HFF-Myc (cell line): ENCODE results near the gene OR2AG2.

Source experiments
- DNase-seq: peaks from one replicate; pipeline ENCODE4 v3.0.0-alpha.2; 2011; ENCODE audit warnings: low read depth; ENCODE audit errors: extremely low read depth
- H3K4me3 ChIP-seq: replicated peaks from 2 replicates; pipeline ENCODE4 v1.5.1; 2011; ENCODE audit warnings: low read depth, mild to moderate bottlenecking, control low read depth, low read length
- TF ChIP-seq, protein P1 (sequence below): IDR thresholded peaks from 2 replicates; pipeline ENCODE4 v1.5.1; 2012; ENCODE audit warnings: mild to moderate bottlenecking, low read depth, low read length, control low read depth; ENCODE audit errors: missing control alignments

OR2AG2 gene

DNA sequence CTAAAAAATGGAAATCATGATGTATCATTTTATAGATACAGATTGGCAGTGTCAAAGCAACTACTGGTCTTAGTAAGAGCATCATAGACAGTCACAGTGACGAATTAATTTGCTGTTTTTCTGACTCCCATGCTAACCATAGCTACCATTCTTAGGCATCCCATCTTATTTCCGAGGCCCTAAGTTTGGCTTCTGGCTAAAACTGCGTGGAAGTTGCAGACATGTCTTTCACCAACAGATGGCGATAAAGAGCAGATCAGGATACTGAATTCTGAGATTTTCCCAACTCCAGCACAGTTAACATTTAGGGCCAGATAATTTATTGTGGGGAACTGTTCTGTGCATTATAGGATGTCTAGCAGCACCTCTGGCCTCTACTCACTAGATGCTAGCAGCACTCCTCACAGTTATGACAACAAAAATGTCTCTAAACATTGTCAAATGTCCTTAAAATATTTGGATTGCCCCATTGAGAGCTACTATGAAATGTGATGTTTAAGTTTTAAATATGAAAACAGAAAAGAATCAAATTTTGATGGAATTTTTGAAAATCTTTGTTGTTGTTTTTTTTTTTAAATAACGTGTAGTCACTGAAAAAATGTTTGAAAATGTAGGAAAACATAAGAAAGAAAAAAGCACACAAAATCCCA, 16.3 kb downstream of the OR2AG2 start:
- DNase-seq: peak; percentile 24
- H3K4me3 ChIP-seq: no peak overlapping the region

DNA sequence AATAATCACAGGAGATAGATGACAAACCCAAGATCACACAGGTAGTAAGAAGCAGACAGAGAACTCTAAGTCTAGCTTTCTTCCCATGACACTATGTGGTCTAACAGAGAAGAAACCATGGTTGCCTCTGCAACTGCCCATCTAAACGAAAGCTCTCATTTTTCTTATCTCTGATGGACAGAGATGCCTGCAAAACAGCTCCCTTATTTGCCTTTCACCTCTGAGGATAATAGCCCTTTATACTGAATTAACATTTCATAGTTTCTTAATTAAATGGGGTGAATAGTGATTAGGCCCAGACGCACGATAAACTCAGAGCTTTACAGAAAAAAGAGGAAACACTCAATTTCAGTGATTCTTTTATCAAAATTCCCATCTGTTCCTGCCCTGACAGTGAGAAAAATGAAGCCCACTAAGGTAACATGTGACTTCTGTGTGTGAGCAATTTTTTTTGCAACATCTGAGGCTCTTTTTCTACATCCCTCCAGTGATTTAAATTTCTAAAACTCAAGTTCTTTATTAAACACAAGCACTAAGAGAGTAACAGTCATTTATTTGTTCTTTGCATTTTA, 24.6 kb downstream of the OR2AG2 start:
- no peak overlapping the region for H3K4me3 ChIP-seq
- TF ChIP-seq, protein P1, sequence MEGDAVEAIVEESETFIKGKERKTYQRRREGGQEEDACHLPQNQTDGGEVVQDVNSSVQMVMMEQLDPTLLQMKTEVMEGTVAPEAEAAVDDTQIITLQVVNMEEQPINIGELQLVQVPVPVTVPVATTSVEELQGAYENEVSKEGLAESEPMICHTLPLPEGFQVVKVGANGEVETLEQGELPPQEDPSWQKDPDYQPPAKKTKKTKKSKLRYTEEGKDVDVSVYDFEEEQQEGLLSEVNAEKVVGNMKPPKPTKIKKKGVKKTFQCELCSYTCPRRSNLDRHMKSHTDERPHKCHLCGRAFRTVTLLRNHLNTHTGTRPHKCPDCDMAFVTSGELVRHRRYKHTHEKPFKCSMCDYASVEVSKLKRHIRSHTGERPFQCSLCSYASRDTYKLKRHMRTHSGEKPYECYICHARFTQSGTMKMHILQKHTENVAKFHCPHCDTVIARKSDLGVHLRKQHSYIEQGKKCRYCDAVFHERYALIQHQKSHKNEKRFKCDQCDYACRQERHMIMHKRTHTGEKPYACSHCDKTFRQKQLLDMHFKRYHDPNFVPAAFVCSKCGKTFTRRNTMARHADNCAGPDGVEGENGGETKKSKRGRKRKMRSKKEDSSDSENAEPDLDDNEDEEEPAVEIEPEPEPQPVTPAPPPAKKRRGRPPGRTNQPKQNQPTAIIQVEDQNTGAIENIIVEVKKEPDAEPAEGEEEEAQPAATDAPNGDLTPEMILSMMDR: no peak
- DNase-seq: no peak

More for the DNA sequence above, 16.3 kb downstream of the OR2AG2 start:
- TF ChIP-seq, protein P1: peak; percentile 93

DNA sequence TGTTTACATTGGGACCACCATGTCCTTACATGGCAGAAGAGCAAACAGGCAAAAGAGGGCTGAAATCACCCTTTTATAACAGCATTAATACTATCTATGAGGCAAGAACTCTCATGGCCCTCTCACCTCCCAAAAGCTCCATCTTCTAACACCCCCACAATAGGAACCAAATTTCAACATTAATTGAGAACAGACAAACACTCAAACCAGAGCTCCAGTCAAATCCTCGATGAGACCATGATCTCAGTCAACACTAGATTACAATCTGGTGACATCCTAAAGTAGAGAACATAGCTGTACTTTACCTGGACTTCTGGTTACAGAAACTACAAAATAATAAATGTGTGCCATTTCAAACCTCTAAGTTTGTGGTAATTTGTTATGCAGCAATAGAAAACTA, 25.1 kb downstream of the OR2AG2 start:
- no peak overlapping the region for H3K4me3 ChIP-seq
- DNase-seq: no peak
- TF ChIP-seq, protein P1: no peak

DNA sequence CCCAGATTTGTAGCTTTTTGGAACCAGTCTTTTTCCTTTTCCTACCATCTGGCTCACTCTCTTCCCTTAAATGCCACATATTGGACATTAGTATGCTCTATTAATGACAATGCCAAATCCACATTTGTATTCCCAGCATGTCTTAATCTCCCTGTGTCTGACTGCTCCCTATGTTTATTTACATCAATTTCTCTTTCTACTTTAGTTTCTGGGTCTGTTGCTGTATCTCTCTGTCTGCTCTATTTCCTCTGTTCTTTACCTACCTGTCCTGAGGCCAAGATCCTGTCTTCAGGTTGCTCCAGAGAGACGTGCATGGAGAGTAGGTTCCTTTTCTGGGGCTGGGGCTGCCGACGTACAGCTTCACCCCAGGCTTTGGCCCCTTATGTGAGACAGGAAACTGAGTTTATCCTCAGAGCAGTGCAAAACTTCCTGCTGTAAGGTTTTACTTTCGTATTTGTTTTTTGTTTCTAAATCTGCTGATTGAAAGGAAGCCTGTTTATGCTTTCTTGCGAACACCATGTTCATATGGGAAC, 25.6 kb downstream of the OR2AG2 start:
- TF ChIP-seq, protein P1: no peak
- DNase-seq: no peak
- no peak overlapping the region for H3K4me3 ChIP-seq

DNA sequence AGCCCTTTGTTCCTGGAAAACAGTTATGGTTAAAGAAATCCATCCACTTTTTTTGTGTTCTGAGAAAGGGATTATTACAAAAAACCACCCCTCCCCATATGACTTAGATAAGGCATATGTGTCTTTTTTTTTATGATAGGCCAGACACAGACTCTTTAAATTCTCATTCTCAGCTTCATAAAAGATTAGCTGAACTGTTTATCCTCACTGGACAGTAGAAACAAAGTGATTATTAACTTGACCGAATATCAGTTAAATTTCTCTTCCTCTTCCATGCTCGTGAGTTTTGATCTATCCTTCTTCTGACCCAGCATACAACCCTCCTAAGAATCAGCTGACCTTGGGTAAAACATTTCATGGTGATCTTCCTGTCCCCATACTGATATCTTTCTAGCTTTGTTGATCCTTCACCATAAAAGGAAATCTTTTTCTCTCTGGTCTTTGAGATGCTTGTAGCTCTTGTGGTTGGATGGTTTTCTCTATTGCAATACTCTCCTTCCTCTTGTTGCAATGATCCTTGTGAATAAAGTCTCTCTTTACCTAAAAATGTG, 26.2 kb downstream of the OR2AG2 start:
- DNase-seq: no peak
- no peak overlapping the region for H3K4me3 ChIP-seq
- TF ChIP-seq, protein P1: no peak

DNA sequence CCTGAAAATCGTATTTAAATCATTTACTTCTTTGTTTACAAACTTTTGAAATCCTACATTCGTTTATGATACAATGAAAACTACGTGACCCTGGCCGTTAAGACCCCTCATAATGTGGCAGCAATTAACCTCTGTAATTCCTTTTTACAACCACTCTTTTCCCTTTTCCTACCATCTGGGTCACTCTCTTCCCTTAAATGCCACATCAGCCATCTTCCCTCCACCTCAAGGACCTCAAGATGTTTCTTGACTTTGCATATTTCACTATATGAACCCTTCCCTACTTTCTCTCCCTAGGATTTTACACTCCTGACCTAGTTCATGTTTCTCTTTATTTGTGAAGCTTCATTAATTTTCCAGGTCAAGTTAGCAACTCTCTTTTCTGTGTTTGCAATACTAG, 26.8 kb downstream of the OR2AG2 start:
- TF ChIP-seq, protein P1: no peak
- H3K4me3 ChIP-seq: no peak overlapping the region
- no peak for DNase-seq
